NOMO-1 treated with DMSO at 0.1 percent for 48 hours (cell line): ENCODE results near the gene GDF7.

Source experiments
- DNase-seq: peaks from one replicate; lab custom pipeline; 2025; ENCODE audit not compliant: unreplicated experiment; lab: John Stamatoyannopoulos, UW

GDF7 gene

GRCh38 chr2:20627712-20628380 lies 39.1 kb upstream of the GDF7 start:
- no peak for DNase-seq

- DNase-seq = no peak
Measured at GRCh38 chr2:20629181-20629580, 37.8 kb upstream of the GDF7 start.

GRCh38 chr2:20629581-20630171 lies 37.3 kb upstream of the GDF7 start:
- DNase-seq = no peak

- no peak for DNase-seq
Measured at GRCh38 chr2:20630967-20631366, 36.0 kb upstream of the GDF7 start.

- DNase-seq = no peak
Measured at GRCh38 chr2:20631617-20632307, 35.2 kb upstream of the GDF7 start.

- no peak for DNase-seq
Measured at GRCh38 chr2:20632446-20632990, 34.4 kb upstream of the GDF7 start.

GRCh38 chr2:20633001-20633400 lies 33.9 kb upstream of the GDF7 start:
- no peak for DNase-seq

- no peak for DNase-seq
Measured at GRCh38 chr2:20633794-20634506, 33.0 kb upstream of the GDF7 start.

GRCh38 chr2:20634507-20635112 lies 32.3 kb upstream of the GDF7 start:
- DNase-seq = no peak

- no peak for DNase-seq
Measured at GRCh38 chr2:20635113-20635510, 31.8 kb upstream of the GDF7 start.

GRCh38 chr2:20635675-20636584 lies 31.0 kb upstream of the GDF7 start:
- DNase-seq = no peak

- DNase-seq = no peak
Measured at GRCh38 chr2:20637147-20637546, 29.8 kb upstream of the GDF7 start.

GRCh38 chr2:20638014-20638413 lies 28.9 kb upstream of the GDF7 start:
- DNase-seq = no peak

- DNase-seq = no peak
Measured at GRCh38 chr2:20638646-20639430, 28.1 kb upstream of the GDF7 start.

- DNase-seq = no peak
Measured at GRCh38 chr2:20640411-20641122, 26.4 kb upstream of the GDF7 start.

- DNase-seq = no peak
Measured at GRCh38 chr2:20641123-20641985, 25.6 kb upstream of the GDF7 start.

GRCh38 chr2:20642055-20642971 lies 24.6 kb upstream of the GDF7 start:
- peak; percentile 45 for DNase-seq
